CD4-positive, alpha-beta T cell (primary cell): ENCODE results near the gene EFNA1. TPM values are rescaled to one million over a fixed set of nuclear protein-coding genes. Genes with fewer than 3 reads are reported as not detected.
"Not testable (repeated sequence)": the region's sequence is repeated elsewhere in the genome, so short reads cannot be mapped to it uniquely, and the experiment has no call there.

ENCODE experiments used
- ATAC-seq: fragments of 200-7000 bp; cut with Tn5 transposase; one replicate; pipeline ENCODE4 v1.10.0; 2022; ENCODE audit warnings: mild to moderate bottlenecking; ENCODE audit not compliant: poor library complexity
- CTCF ChIA-PET: fragments of 350-600 bp; sonication (Branson Sonifier 250); formaldehyde crosslinking; loops from one replicate; lab custom pipeline; 2021; ENCODE audit warnings: antibody characterized with exemption, inconsistent platforms; lab: Charles Lee
- POLR2A ChIA-PET: fragments of 350-600 bp; sonication (Branson Sonifier 250); formaldehyde crosslinking; loops from one replicate; lab custom pipeline; 2021; ENCODE audit warnings: antibody characterized with exemption, inconsistent platforms; lab: Charles Lee
- DNase-seq, 14 experiments: peaks; one replicate each; pipeline ENCODE4 v3.0.0-alpha.2; 2013 to 2020; ENCODE audit warnings: mixed read lengths in 2 of 14
- H3K27ac ChIP-seq, 2 donors: one replicate each; pipeline versions ENCODE4 v1.5.1 to v1.7.0; 2013; ENCODE audit warnings: low read length in 2 of 2, low read depth in 1 of 2, mild to moderate bottlenecking in 1 of 2
- H3K27me3 ChIP-seq, 2 experiments: 1 replicate in 1 of 2; 2 replicates in 1 of 2; pipeline versions ENCODE4 v1.6.1 to v1.7.0; 2013; ENCODE audit warnings: low read length in 2 of 2, control low read depth in 1 of 2, mild to moderate bottlenecking in 1 of 2, moderate library complexity in 1 of 2; ENCODE audit not compliant: insufficient read depth in 2 of 2, control insufficient read depth in 1 of 2
- H3K36me3 ChIP-seq: one replicate; pipeline ENCODE4 v1.6.1; 2013; ENCODE audit warnings: low read length, control low read depth; ENCODE audit not compliant: insufficient read depth
- H3K4me1 ChIP-seq: one replicate; pipeline ENCODE4 v1.6.1; 2013; ENCODE audit warnings: low read length, control low read depth; ENCODE audit not compliant: insufficient read depth
- H3K4me3 ChIP-seq: one replicate; pipeline ENCODE4 v1.5.1; 2013; ENCODE audit warnings: mild to moderate bottlenecking, low read length, moderate library complexity
- H3K9me3 ChIP-seq, 2 experiments: 1 replicate in 1 of 2; 2 replicates in 1 of 2; pipeline versions ENCODE4 v1.6.1 to v1.7.0; 2013; ENCODE audit warnings: low read length in 2 of 2, mild to moderate bottlenecking in 2 of 2, control low read depth in 1 of 2, moderate library complexity in 1 of 2; ENCODE audit not compliant: control insufficient read depth in 1 of 2, insufficient read depth in 1 of 2
- H3K27ac Mint-ChIP-seq: one replicate; pipeline ENCODE4 v1.8.0; 2020; ENCODE audit warnings: mixed read lengths
- H3K27me3 Mint-ChIP-seq: one replicate; pipeline ENCODE4 v1.8.0; 2021; ENCODE audit warnings: mixed read lengths
- H3K36me3 Mint-ChIP-seq: one replicate; pipeline ENCODE4 v1.8.0; 2021; ENCODE audit warnings: low read depth, mixed read lengths
- H3K4me1 Mint-ChIP-seq: one replicate; pipeline ENCODE4 v1.8.0; 2021; ENCODE audit warnings: low read depth, mixed read lengths
- H3K4me3 Mint-ChIP-seq: one replicate; pipeline ENCODE4 v1.8.0; 2020; ENCODE audit warnings: mild to moderate bottlenecking, mixed read lengths
- H3K9me3 Mint-ChIP-seq: one replicate; pipeline ENCODE4 v1.8.0; 2020; ENCODE audit warnings: mixed read lengths
- intact Hi-C, 2 experiments: fragments of 100-400 bp; cut with DNase I in 1 of 2; cut with micrococcal nuclease in 1 of 2; formaldehyde crosslinking; loops; one replicate each; pipeline versions ENCODE4 v1.15.1 to v1.9.0; 2023 to 2025; cut with DNase I, micrococcal nuclease
- total RNA-seq, 174 experiments: library from RNA in 2 of 174; stranded (reverse) in 2 of 174; gene quantifications; one replicate each; pipeline ENCODE4 v1.2.3 and lab custom pipeline; 2021 to 2026
- TF ChIP-seq, protein P1 (sequence below): fragments of 200-600 bp; IDR thresholded peaks from one replicate; pipeline ENCODE4 v1.8.0; 2022; ENCODE audit warnings: antibody characterized with exemption, mild to moderate bottlenecking

Gene EFNA1
- total RNA-seq, 2 experiments from 2014 or later = 4.2 to 5.9 TPM

DNA sequence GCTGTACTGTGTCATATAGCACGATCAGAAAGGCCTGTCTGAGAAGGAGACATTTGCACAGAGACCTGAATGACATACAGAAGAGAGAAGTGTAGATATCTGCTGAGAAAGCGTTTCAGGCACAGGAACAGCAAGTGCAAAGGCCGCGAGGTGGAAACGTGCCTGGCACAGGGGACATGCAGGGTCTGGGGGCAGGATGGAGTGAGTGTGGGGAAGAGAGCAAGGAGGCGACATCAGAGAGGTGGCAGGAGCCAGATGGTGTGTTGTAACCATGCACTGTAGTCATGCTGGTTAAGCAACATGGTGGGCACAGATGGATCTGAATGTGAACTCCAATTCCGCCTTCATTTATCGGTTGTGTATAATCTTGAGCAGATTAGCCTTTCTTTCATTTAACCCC lies 32.5 kb downstream of the EFNA1 start:
- ATAC-seq = no peak
- Histone ChIP-seq H3K4me1 (no peaks in the 10 kb centered on the region), H3K4me3 (no peak overlapping the region), H3K27me3 (no peaks in the 10 kb centered on the region), H3K27ac (no peak overlapping the region), H3K36me3 (no peaks in the 10 kb centered on the region), H3K9me3 (no peaks in the 10 kb centered on the region)
- POLR2A ChIA-PET = no interaction called here
- Mint-ChIP-seq H3K4me1 (no peaks in the 10 kb centered on the region), H3K27ac (no peak overlapping the region), H3K36me3 (no peaks in the 10 kb centered on the region), H3K4me3 (no peak overlapping the region), H3K9me3 (no peaks in the 10 kb centered on the region), H3K27me3 (no peaks in the 10 kb centered on the region)
- TF ChIP-seq, protein P1, sequence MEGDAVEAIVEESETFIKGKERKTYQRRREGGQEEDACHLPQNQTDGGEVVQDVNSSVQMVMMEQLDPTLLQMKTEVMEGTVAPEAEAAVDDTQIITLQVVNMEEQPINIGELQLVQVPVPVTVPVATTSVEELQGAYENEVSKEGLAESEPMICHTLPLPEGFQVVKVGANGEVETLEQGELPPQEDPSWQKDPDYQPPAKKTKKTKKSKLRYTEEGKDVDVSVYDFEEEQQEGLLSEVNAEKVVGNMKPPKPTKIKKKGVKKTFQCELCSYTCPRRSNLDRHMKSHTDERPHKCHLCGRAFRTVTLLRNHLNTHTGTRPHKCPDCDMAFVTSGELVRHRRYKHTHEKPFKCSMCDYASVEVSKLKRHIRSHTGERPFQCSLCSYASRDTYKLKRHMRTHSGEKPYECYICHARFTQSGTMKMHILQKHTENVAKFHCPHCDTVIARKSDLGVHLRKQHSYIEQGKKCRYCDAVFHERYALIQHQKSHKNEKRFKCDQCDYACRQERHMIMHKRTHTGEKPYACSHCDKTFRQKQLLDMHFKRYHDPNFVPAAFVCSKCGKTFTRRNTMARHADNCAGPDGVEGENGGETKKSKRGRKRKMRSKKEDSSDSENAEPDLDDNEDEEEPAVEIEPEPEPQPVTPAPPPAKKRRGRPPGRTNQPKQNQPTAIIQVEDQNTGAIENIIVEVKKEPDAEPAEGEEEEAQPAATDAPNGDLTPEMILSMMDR = no peak
- DNase-seq = no peak
- CTCF ChIA-PET = no interaction called here
- intact Hi-C loops = no loop called here

DNA sequence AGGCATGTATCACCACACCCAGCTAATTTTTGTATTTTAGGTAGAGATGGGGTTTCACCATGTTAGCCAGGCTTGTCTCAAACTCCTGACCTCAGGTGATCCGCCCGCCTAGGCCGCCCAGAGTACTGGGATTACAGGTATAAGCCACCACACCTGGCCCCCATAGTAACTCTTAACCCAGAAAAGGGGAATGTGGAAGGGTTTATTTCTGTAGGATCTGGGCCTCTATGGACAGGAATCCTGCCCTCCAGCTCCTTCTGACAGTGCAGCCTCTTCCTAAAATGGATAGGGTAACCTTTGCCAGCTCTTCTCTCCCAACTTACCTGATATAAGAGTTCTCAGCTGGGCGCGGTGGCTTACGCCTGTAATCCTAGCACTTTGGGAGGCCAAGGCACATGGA lies 35.0 kb downstream of the EFNA1 start:
- DNase-seq, H3K27ac Mint-ChIP-seq, H3K27me3 ChIP-seq, H3K4me3 ChIP-seq, H3K27me3 Mint-ChIP-seq, H3K36me3 Mint-ChIP-seq, H3K9me3 Mint-ChIP-seq, POLR2A ChIA-PET, H3K4me1 Mint-ChIP-seq, H3K27ac ChIP-seq, ATAC-seq, H3K9me3 ChIP-seq, H3K4me3 Mint-ChIP-seq, intact Hi-C loops, H3K36me3 ChIP-seq: not testable (repeated sequence)
- CTCF ChIA-PET = interaction anchor here (1.6 kb wide), 1 partner anchor 9 kb away, joined by 3 read pairs; no protein-coding TSS in a partner anchor
- H3K4me1 ChIP-seq = peaks cover 10% of the 10 kb centered on the region

DNA sequence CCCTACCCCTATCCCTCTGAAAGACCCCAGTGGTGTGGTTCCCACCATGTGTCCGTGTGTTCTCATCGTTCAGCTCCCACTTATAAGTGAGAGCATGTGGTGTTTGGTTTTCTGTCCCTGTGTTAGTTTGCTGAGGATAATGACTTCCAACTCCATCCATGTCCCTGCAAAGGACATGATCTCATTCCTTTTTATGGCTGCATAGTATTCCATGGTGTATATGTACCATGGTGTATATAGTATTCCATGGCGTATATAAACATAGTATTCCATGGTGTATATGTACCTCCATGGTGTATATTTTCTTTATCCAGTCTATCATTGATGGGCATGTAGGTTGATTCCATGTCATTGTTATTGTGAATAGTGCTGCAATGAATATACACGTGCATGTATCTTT lies 36.1 kb downstream of the EFNA1 start:
- H3K36me3 ChIP-seq, H3K4me3 Mint-ChIP-seq, H3K9me3 Mint-ChIP-seq, POLR2A ChIA-PET, H3K36me3 Mint-ChIP-seq, H3K4me3 ChIP-seq, DNase-seq, H3K27me3 Mint-ChIP-seq, intact Hi-C loops, H3K27ac ChIP-seq, H3K9me3 ChIP-seq, ATAC-seq, H3K27ac Mint-ChIP-seq, H3K27me3 ChIP-seq: not testable (repeated sequence)
- peaks cover 13% of the 10 kb centered on the region for H3K4me1 Mint-ChIP-seq
- CTCF ChIA-PET = interaction anchor here (1.6 kb wide), 1 partner anchor 10 kb away, joined by 3 read pairs; no protein-coding TSS in a partner anchor
- peaks cover 16% of the 10 kb centered on the region for H3K4me1 ChIP-seq

DNA sequence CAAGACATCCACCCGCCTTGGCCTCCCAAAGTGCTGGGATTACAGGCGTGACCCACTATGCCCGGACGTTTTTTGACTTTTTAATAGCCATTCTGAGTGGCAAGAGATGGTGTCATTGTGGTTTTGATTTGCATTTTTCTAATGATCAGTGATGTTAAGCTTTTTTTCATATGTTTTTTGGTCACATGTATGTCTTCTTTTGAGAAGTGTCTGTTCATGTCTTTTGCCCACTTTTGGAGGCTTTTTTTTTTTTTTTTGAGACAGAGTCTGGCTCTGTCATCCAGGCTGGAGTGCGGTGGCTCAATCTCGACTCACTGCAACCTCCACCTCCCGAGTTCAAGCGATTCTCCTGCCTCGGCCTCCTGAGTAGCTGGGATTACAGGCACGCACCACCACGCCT lies 36.9 kb downstream of the EFNA1 start:
- H3K36me3 ChIP-seq = peaks cover 10% of the 10 kb centered on the region
- not testable (repeated sequence) for H3K4me3 ChIP-seq, H3K27me3 ChIP-seq, H3K27ac Mint-ChIP-seq, H3K27me3 Mint-ChIP-seq, DNase-seq, ATAC-seq, H3K9me3 Mint-ChIP-seq, H3K27ac ChIP-seq, H3K9me3 ChIP-seq, H3K4me3 Mint-ChIP-seq
- intact Hi-C loops = loop anchor here (5.0 kb wide), 2 partner anchors 37 to 117 kb away; partner anchors contain the start of gene EFNA1 (in 2 of the 2)
- H3K4me1 Mint-ChIP-seq = peaks cover 18% of the 10 kb centered on the region
- CTCF ChIA-PET = interaction anchor here (0.6 to 2.4 kb wide), 2 partner anchors 73 to 83 kb away, joined by 3 to 8 read pairs; no protein-coding TSS in a partner anchor
- peaks cover 16% of the 10 kb centered on the region for H3K4me1 ChIP-seq
- POLR2A ChIA-PET = interaction anchor here (0.6 kb wide), 1 partner anchor 27 kb away, joined by 4 read pairs; no protein-coding TSS in a partner anchor
- peaks cover 11% of the 10 kb centered on the region for H3K36me3 Mint-ChIP-seq
